ENCODE results near the gene HCN3. TPM values are rescaled to one million over a fixed set of nuclear protein-coding genes. Genes with fewer than 3 reads are reported as not detected.

The HCN3 gene
- total and polyA plus RNA-seq, 2 of the 8 experiments (the other 6 are each of a cell fraction or from before 2014, with no cell fraction given): 6.4 to 7.3 TPM

DNA sequence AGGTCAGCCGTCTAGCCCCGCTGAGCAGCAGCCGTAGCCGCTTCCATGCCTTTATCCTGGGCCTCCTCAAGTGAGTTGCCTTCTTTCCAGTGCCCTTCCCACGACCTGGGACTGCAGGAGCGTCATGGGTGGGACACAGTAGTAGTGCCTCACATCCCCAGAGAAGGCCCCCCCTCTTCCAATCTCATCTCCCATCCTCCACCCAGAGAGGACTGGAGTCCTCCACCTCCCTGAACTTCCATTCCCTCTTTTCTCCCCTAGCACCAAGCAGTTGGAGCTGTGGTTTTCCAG lies 48.3 kb downstream of the HCN3 start:
- H3K9me3 ChIP-seq (ENCODE audit: insufficient read depth in 2 of 2, low read depth in 1 of 2, low read length in 1 of 2): no peaks in the 10 kb centered on the region
- H2BK120ac ChIP-seq (replicated peaks; ENCODE audit: low read depth, low read length): no peak overlapping the region
- H3K27me3 ChIP-seq (replicated peaks in 1 of 4; ENCODE audit: control insufficient read depth in 3 of 4, extremely low read depth in 1 of 4, insufficient read depth in 3 of 4, low read length in 3 of 4): peaks cover 0 to 5% (median 3%) of the 10 kb centered on the region in 4 experiments; a peak in 4 of 7 replicates
- peak overlapping the region in 3 of 4 experiments; percentile 36 to 54 (median 38); a peak in 5 of 7 replicates for H3K9ac ChIP-seq (replicated peaks in 1 of 4; ENCODE audit: extremely low read depth in 1 of 4, low read depth in 3 of 4, low read length in 3 of 4)
- WGBS, 2 experiments (ENCODE audit: extremely low coverage in 1 of 2, insufficient coverage in 1 of 2, insufficient read length in 1 of 2, insufficient replicate concordance in 2 of 2, low coverage in 1 of 2, low lambda C conversion rate in 2 of 2, missing lambda C conversion rate in 1 of 2): 78% methylated on average over 6 of the region's 6 CpGs; no CpG with 5 or more reads in 1 of the 2 experiments
- H3K36me3 ChIP-seq (ENCODE audit: control insufficient read depth in 2 of 4, insufficient read depth in 4 of 4, low read length in 3 of 4): peaks cover 0 to 24% (median 3%) of the 10 kb centered on the region in 4 experiments; a peak in 7 of 8 replicates
- H4K8ac ChIP-seq (ENCODE audit: extremely low read depth, insufficient read depth, low read length): peak overlapping the region; percentile 89; the same call in 1 of the 2 replicates
- ChIA-PET POLR2A (ENCODE audit: partially characterized antibody) (interaction anchor here (1.3 to 1.6 kb wide), 2 partner anchors 118 to 125 kb away, joined by 5 to 7 read pairs; partner anchors contain the start of genes MTX1 and THBS3), CTCF (ENCODE audit: partially characterized antibody) (interaction anchor here (0.8 to 15.0 kb wide), 7 partner anchors 9 to 133 kb away, joined by 3 to 227 read pairs (median 7); partner anchors contain the start of gene ENTREP3)
- peak overlapping the region; percentile 73 to 97 for H3K4me2 ChIP-seq (ENCODE audit: insufficient read depth in 1 of 2, low read depth in 2 of 2, low read length in 2 of 2)
- peak overlapping the region; percentile 66; the same call in 1 of the 2 replicates for H2BK5ac ChIP-seq (ENCODE audit: low read depth, low read length)
- no peak overlapping the region for H3K27ac ChIP-seq (ENCODE audit: low read depth, low read length)
- peaks cover 4 to 26% (median 12%) of the 10 kb centered on the region in 4 experiments; a peak in 6 of 7 replicates for H3K4me1 ChIP-seq (replicated peaks in 1 of 4; ENCODE audit: control insufficient read depth in 3 of 4, insufficient read depth in 4 of 4, low read length in 3 of 4)
- no peak overlapping the region for H2AFZ ChIP-seq (ENCODE audit: low read length)
- no peak overlapping the region for H2BK12ac ChIP-seq (ENCODE audit: low read depth, low read length)
- H4K91ac ChIP-seq (replicated peaks; ENCODE audit: insufficient read length, low read length): peak overlapping the region; percentile 30
- H2AK5ac ChIP-seq (ENCODE audit: low read depth, low read length): no peak overlapping the region
- peaks cover 0 to 4% of the 10 kb centered on the region in 2 experiments; a peak in 1 of 4 replicates for H3K79me2 ChIP-seq (ENCODE audit: control insufficient read depth in 1 of 2, insufficient read depth in 2 of 2, low read length in 2 of 2)
- no peak overlapping the region for H3K23ac ChIP-seq (ENCODE audit: insufficient read length)
- H3K18ac ChIP-seq (ENCODE audit: extremely low read depth, low read length): peak overlapping the region; percentile 41; the same call in 1 of the 2 replicates
- H2BK15ac ChIP-seq (ENCODE audit: low read length): no peak overlapping the region
- FAIRE-seq: no peak
- H3K14ac ChIP-seq (ENCODE audit: insufficient read length): no peak overlapping the region
- peak overlapping the region; percentile 82 to 95 (median 90) for H3K4me3 ChIP-seq (ENCODE audit: extremely low read depth in 1 of 4, insufficient read depth in 2 of 4, low read depth in 3 of 4, low read length in 4 of 4)
- H3K56ac ChIP-seq (replicated peaks; ENCODE audit: insufficient read length, low read depth, low read length): no peak overlapping the region
- peaks cover 4% of the 10 kb centered on the region for H3K79me1 ChIP-seq (ENCODE audit: low read depth, low read length)
- peaks cover 7 to 8% of the 10 kb centered on the region in 2 experiments for H4K20me1 ChIP-seq (replicated peaks in 1 of 2; ENCODE audit: control insufficient read depth in 1 of 2, insufficient read depth in 2 of 2, low read length in 2 of 2)
- no peak overlapping the region for H4K5ac ChIP-seq (ENCODE audit: insufficient read length, low read depth, low read length)
- no peak for DNase-seq (ENCODE audit: low read depth in 1 of 2, low spot score in 2 of 2)
- H3K4ac ChIP-seq (replicated peaks; ENCODE audit: insufficient read length, low read depth, low read length): no peak overlapping the region
- peaks cover 16% of the 10 kb centered on the region; the same call in 1 of the 2 replicates for H3K23me2 ChIP-seq (ENCODE audit: low read depth, low read length)
- H2BK20ac ChIP-seq (ENCODE audit: low read length): 0 out of 2 replicates have a peak overlapping the region, but pooled peaks have one; percentile 10
- TF ChIP-seq EZH2 (IDR thresholded peaks at IDR 0.05; ENCODE audit: low read depth, low read length, severe bottlenecking) (no peak), EGR1 (IDR thresholded peaks at IDR 0.05; ENCODE audit: borderline replicate concordance, low read depth, low read length) (no peak), TAF7 (optimal IDR thresholded peaks at IDR 0.05; ENCODE audit: borderline replicate concordance, low read depth, low read length) (no peak), TEAD4 (IDR thresholded peaks at IDR 0.05; ENCODE audit: low read depth, low read length) (no peak), SIN3A (conservative IDR thresholded peaks at IDR 0.05 in 1 of 2, IDR thresholded peaks at IDR 0.05 in 1 of 2; ENCODE audit: low read depth in 1 of 2, low read length in 2 of 2) (no peak), YY1 (IDR thresholded peaks at IDR 0.05; ENCODE audit: low read depth, low read length) (no peak), CHD1 (IDR thresholded peaks at IDR 0.05; ENCODE audit: low read depth, low read length) (no peak), JUN (IDR thresholded peaks at IDR 0.05; ENCODE audit: low read depth, low read length) (no peak), RBBP5 (IDR thresholded peaks at IDR 0.05; ENCODE audit: borderline replicate concordance, low read depth, low read length) (no peak), SAP30 (IDR thresholded peaks at IDR 0.05; ENCODE audit: insufficient read depth, insufficient replicate concordance, low read length) (no peak)
- TF ChIP-seq, protein P1, sequence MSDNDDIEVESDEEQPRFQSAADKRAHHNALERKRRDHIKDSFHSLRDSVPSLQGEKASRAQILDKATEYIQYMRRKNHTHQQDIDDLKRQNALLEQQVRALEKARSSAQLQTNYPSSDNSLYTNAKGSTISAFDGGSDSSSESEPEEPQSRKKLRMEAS (IDR thresholded peaks at IDR 0.05): no peak
- TF ChIP-seq, protein P2, sequence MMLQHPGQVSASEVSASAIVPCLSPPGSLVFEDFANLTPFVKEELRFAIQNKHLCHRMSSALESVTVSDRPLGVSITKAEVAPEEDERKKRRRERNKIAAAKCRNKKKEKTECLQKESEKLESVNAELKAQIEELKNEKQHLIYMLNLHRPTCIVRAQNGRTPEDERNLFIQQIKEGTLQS (IDR thresholded peaks at IDR 0.05; ENCODE audit: insufficient read depth, low read depth, low read length): no peak

Measured in H1 (cell line).